ENCODE data around the gene COG5.

- TF ChIP-seq, protein P1, sequence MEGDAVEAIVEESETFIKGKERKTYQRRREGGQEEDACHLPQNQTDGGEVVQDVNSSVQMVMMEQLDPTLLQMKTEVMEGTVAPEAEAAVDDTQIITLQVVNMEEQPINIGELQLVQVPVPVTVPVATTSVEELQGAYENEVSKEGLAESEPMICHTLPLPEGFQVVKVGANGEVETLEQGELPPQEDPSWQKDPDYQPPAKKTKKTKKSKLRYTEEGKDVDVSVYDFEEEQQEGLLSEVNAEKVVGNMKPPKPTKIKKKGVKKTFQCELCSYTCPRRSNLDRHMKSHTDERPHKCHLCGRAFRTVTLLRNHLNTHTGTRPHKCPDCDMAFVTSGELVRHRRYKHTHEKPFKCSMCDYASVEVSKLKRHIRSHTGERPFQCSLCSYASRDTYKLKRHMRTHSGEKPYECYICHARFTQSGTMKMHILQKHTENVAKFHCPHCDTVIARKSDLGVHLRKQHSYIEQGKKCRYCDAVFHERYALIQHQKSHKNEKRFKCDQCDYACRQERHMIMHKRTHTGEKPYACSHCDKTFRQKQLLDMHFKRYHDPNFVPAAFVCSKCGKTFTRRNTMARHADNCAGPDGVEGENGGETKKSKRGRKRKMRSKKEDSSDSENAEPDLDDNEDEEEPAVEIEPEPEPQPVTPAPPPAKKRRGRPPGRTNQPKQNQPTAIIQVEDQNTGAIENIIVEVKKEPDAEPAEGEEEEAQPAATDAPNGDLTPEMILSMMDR (IDR thresholded peaks at IDR 0.05; ENCODE audit: low read length) = no peak
- no peak for TF ChIP-seq EZH2 (IDR thresholded peaks at IDR 0.05; ENCODE audit: borderline replicate concordance, low read length)
These were observed 190.4 kb downstream of the COG5 start for GRCh38 chr7:107373354-107373753.
